GM13977 (cell line): ENCODE results near the gene GCC1.

Experiments used
- DNase-seq: peaks from one replicate; pipeline ENCODE4 v3.0.0; 2012; ENCODE audit warnings: low spot score
- in situ Hi-C: fragments of 300-500 bp; cut with MboI; formaldehyde crosslinking; loops from one replicate; pipeline ENCODE4 v1.12.0; 2022; ENCODE audit warnings: low sequenced_read_pairs, low pct_unique_long_range_greater_than_20kb, mixed read lengths, inconsistent platforms; ENCODE audit not compliant: unreplicated experiment
- TF ChIP-seq, protein P1 (sequence below): IDR thresholded peaks from 2 replicates; pipeline ENCODE4 v1.5.1; 2012; ENCODE audit warnings: mild to moderate bottlenecking, control low read depth; ENCODE audit not compliant: insufficient read depth; ENCODE audit errors: extremely low read depth, missing control alignments

The GCC1 gene

DNA sequence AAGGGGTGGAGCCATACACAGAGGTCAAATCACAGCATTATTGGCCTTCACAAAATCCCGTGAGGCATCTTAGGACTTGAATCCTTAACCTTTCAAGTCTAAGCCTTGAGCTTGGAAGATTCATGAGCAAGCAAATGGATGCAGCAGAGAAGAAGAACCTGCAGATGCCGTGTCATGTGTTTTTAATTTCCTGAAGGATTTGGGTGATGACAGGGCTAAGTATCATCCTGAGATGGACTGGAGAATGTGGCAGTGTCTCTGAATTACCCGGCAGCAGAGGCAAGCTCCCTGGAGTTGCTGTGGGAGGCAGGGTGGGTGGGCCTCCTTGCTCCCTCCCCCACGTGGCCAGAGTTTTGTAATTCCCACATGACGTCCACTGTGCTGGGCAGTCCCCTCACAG lies 50.8 kb downstream of the GCC1 start:
- no peak for DNase-seq
- in situ Hi-C loops, result no loop called here
- TF ChIP-seq, protein P1, sequence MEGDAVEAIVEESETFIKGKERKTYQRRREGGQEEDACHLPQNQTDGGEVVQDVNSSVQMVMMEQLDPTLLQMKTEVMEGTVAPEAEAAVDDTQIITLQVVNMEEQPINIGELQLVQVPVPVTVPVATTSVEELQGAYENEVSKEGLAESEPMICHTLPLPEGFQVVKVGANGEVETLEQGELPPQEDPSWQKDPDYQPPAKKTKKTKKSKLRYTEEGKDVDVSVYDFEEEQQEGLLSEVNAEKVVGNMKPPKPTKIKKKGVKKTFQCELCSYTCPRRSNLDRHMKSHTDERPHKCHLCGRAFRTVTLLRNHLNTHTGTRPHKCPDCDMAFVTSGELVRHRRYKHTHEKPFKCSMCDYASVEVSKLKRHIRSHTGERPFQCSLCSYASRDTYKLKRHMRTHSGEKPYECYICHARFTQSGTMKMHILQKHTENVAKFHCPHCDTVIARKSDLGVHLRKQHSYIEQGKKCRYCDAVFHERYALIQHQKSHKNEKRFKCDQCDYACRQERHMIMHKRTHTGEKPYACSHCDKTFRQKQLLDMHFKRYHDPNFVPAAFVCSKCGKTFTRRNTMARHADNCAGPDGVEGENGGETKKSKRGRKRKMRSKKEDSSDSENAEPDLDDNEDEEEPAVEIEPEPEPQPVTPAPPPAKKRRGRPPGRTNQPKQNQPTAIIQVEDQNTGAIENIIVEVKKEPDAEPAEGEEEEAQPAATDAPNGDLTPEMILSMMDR, result no peak

DNA sequence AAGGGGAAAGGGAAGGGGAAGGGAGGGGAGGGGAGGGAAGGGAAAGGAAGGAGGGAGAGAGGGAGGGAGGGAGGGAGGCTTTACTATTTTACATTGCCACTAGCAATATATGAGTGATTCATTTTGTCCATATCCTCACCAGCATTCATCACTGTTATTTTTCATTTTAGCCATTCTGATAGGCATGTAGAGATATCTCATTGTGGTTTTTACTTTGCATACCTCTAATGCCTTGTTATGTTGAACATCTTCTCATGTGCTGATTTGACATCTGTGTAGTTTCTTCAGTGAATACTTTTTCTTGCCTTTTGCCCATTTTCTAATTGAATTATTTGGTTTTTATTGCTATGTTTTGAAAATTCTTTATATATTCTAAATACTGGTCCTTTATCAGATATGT lies 52.7 kb downstream of the GCC1 start:
- no peak for DNase-seq
- in situ Hi-C loops, result no loop called here
- TF ChIP-seq, protein P1, result no peak

DNA sequence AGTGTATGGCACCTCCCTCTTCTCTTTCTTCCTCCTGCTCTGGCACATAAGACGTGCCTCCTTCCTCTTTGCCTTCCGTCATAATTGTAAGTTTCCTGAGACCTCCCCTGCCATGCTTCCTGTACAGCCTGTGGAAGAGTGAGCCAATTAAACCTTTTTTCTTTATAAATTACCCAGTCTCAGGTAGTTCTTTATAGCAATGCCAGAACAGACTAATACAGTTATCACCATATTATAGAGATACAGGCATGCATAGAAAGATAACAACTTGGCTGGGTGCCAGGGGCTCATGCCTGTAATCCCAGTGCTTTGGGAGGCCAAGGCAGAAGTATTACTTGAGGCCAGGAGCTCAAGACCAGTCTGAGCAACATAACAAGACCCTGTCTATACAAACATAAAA lies 53.2 kb downstream of the GCC1 start:
- no peak for DNase-seq
- in situ Hi-C loops, result no loop called here
- TF ChIP-seq, protein P1, result no peak
